Amniotic stem cell (primary cell): Measurements from ENCODE around the gene ELF4.

Experiments used
- DNase-seq: peaks from one replicate; lab custom pipeline; 2025; lab: John Stamatoyannopoulos, UW

The ELF4 gene

GRCh38 chrX:130083656-130084382 lies 26.5 kb downstream of the ELF4 start:
- no peak for DNase-seq

GRCh38 chrX:130083107-130083490 lies 27.2 kb downstream of the ELF4 start:
- no peak for DNase-seq

- DNase-seq: no peak
Measured at GRCh38 chrX:130082244-130083106, 27.8 kb downstream of the ELF4 start.

DNA sequence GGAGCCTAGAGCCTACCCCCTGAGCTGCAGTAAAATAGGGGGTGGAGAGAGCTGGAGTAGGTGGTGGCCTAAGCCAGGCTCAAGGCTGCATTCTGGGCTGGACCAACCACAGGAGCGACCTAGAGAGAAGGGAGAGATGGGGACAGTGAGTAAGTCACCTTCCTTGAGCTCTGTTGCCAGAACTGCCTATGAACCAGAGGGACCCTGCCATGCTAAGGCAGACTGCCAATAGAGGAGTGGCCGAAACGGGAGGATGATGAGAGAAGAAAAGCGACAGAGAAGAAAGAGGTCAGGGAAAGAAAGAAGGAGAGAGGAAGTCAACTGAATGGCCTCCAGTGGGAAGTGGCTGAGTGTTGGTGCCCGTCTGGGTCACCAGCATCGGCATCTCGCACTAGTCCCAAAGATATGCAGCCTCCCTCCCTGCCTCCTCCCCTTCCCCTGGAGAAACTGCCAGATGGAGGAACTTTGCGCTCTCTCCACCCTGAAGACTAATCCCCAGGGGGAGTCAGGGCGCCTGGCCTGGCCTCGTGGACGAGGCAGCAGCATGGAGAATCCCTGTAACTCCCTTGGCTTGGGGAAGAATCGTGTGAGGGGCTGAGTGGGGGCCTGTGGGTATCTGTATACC lies 28.8 kb downstream of the ELF4 start:
- no peak for DNase-seq

DNA sequence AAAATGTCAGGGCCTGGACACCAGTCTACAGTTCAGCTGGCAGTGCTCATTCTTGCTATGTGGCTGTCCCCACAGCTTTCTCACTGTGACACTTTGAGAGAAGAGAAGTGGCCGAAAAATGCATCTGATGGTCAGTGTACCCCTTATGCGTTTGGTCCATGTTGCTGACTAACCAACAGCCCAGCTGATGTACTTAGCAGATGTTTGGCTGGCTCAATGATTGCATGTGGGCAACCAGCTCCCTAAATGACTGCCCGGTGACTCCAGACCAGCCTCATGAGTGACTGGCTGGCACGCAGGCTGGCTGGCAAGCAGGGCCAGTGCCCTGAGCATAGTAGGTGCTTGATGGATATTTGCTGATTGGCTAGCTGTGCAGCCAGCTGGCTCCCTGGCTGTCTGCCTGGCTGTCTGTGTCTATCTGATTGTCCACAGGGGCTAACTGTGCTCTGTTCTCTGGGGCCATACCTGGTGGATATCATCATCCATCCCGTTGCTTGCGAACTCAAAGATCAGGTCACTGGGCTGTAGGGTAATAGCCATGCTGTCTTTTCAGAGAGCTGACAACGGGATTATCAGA lies 29.4 kb downstream of the ELF4 start:
- DNase-seq: no peak

GRCh38 chrX:130079824-130080406 lies 30.4 kb downstream of the ELF4 start:
- DNase-seq: peak; percentile 31

DNA sequence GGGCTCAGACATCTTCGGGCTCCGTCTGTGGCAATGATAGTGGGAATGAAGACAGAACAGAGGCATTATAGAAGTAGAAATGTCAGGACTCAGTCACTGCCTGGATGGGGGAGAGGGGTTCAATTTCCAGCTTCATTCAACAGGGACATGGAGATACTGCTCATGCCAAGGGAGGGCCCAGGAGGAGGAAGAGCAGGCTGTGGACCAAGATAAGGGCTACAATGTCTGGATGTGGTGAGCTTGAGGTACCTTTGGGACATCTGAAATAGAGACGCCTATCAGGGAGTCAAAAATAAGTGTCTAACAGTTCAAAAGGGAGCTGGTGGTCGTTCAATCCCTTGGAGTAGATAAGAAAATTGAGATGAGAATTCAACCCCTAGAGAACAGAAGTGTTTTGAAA lies 34.5 kb downstream of the ELF4 start:
- DNase-seq: no peak

- DNase-seq: no peak
Measured at GRCh38 chrX:130072345-130072740, 38.0 kb downstream of the ELF4 start.

DNA sequence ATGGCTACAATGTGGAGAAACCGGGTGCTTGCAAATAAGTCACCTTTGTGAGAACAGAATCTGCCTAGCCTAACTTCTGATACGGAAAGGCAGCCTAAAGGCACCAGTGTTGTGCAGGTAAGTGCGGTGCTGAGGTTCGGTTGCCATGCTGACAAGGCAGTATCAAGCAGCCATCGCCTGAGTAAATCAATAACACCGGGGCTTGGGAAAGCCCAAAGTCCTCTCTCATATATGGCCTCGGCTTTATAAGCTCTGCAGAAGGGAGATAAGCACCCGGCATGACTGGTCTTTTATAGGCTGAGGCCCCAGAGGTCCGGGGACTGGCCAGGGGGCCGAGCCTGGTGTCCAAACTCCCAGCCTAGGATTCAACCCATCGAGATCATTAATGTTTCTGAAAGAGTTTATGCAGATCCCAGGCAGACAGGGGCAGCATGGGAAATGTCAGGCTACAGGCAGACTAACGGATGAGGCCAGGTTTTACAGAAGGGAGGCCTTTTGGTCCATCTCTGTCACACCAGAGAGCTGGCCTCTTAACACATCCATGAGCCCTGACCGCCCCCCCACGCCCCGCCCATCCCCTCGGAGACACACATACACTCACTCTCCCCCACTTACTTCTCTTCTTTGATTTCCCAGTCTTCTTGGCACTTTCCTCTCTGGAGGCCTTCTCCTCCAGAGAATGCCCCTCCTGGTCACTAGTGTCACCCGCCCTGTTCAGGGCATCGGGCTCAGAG lies 38.5 kb downstream of the ELF4 start:
- DNase-seq: no peak

- no peak for DNase-seq
Measured at GRCh38 chrX:130066975-130067615, 43.2 kb downstream of the ELF4 start.

- DNase-seq: no peak
Measured at GRCh38 chrX:130060122-130061069, 49.9 kb downstream of the ELF4 start.

DNA sequence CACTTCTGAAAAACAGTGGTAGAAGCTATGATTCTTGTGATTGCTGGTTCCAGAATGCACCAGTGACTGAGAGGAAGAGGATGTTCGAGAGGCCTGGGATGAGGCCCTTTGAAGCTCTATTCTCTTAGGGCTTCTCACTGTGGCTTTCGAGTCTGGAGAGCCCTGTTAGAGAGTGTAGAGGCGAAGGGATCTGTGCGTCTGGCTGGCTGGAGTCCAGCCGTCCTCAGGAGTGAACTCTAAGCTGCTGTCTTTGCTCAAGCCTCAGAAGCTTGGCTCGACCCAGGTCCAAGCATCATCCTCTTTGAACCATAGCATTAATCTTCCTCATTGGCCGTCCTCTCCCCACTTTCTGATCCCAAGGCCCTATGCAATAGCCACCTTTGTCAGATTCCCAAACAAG lies 51.6 kb downstream of the ELF4 start:
- no peak for DNase-seq

DNA sequence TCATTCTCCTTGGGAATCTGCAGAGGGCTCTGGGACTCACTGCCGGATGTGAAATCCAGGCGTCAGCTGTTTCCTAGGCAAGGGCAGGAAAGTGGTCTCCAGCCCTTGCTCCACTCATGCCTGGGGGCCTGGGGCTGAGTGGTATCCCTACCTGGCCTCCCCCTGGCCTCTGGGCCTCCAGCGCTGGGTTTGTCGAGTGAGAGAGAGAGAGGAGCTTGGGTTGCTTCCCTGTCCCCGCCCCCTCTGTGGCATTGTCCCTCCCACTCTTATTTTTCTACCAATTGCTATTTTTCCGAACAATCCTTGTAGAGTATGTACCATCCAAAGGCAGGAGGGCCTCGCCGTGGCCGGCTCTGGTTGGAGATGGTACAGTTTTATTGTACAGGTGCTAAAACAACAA lies 53.1 kb downstream of the ELF4 start:
- DNase-seq: no peak

- no peak for DNase-seq
Measured at GRCh38 chrX:130055899-130056298, 54.4 kb downstream of the ELF4 start.

- peak; percentile 41 for DNase-seq
Measured at GRCh38 chrX:130055103-130055502, 55.2 kb downstream of the ELF4 start.

DNA sequence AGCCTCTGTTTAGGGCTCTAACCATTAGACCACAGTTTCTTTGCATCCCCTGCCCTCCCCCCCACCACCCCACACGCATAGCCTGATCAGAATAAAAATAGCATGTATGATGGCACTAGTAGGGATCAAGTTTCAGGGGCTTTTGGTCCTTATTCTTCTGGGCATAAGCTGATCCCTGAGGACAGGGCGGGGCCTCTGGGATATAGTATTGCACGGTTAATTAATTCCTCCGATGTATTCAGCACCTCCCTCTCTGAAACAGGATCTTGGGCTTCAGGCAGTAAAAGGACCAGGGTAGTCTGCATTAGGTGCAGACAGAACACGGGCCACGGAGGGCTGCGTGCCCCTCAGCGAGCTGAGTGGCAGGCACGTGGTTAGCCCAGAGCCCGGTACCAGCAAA lies 57.1 kb downstream of the ELF4 start:
- DNase-seq: no peak

- no peak for DNase-seq
Measured at GRCh38 chrX:130051176-130051845, 59.0 kb downstream of the ELF4 start.

DNA sequence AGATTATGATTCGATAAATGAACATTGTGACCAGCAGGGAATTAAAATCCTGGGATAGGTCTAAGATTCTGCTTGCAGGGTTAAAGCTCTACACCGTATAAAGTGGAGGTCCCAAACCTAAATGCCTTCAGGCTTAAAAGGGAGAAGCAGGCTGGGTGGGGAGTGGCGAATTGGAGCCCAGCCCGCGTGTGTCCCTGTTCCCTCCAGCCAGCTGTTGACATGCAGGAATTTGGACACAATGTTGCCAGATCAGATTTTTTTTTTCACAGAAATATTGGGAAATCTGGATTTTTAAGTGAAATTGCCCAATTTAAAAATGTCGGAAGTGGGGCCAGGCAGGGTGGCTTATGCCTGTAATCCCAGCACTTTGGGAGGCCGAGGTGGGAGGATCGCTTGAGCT lies 60.5 kb downstream of the ELF4 start:
- no peak for DNase-seq

DNA sequence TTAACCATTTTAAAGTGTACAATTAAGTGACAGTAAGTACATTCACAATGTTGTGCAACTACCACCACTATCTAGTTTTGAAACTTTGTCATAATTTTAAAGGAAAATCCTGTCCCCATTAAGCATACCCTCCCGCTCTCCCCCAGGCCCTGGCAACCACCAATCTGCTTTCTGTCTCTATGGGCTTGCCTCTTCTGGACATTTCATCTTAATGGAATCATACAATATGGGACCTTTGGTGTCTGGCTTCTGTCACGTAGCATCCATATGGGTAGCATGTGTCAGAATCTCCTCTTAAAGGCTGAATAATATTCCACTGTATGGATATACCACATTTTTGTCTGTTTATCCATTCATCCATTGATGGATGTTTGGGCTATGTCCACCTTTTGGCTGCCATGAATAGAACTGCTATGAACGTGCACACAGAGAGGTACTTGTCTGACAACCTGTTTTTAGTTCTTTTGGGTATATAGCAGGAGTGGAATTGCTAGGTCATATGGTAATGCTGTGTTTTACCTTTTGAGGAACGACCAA lies 61.5 kb downstream of the ELF4 start:
- no peak for DNase-seq
